Vagina (tissue), 2 donors: ENCODE data around the gene HSPA12A.

Source experiments
- POLR2A ChIP-seq, 2 donors: fragments of 450-650 bp; IDR thresholded peaks; one replicate each; pipeline ENCODE4 v1.6.1; 2017; ENCODE audit warnings: antibody characterized with exemption in 2 of 2, mild to moderate bottlenecking in 2 of 2, moderate library complexity in 2 of 2
- TF ChIP-seq, protein P1 (sequence below), 3 experiments: fragments of 450-650 bp in 2 of 3; fragments of 200-600 bp in 1 of 3; sonication (generic) in 1 of 3; IDR thresholded peaks; one replicate each; pipeline ENCODE4 v1.5.1; 2017 to 2019; ENCODE audit warnings: antibody characterized with exemption in 3 of 3, mild to moderate bottlenecking in 2 of 3, moderate library complexity in 2 of 3

- TF ChIP-seq, protein P1, sequence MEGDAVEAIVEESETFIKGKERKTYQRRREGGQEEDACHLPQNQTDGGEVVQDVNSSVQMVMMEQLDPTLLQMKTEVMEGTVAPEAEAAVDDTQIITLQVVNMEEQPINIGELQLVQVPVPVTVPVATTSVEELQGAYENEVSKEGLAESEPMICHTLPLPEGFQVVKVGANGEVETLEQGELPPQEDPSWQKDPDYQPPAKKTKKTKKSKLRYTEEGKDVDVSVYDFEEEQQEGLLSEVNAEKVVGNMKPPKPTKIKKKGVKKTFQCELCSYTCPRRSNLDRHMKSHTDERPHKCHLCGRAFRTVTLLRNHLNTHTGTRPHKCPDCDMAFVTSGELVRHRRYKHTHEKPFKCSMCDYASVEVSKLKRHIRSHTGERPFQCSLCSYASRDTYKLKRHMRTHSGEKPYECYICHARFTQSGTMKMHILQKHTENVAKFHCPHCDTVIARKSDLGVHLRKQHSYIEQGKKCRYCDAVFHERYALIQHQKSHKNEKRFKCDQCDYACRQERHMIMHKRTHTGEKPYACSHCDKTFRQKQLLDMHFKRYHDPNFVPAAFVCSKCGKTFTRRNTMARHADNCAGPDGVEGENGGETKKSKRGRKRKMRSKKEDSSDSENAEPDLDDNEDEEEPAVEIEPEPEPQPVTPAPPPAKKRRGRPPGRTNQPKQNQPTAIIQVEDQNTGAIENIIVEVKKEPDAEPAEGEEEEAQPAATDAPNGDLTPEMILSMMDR (IDR thresholded peaks at IDR 0.05): no peak
- no peak for TF ChIP-seq POLR2A (IDR thresholded peaks at IDR 0.05)
These were observed 67.4 kb downstream of the HSPA12A start for GRCh38 chr10:116674901-116675423.
